Mesenteric fat pad (tissue), 1 donor: ENCODE measurements around the gene GMEB2. TPM values are rescaled to one million over a fixed set of nuclear protein-coding genes. Genes with fewer than 3 reads are reported as not detected.
"Not testable (repeated sequence)": the region's sequence is repeated elsewhere in the genome, so short reads cannot be mapped to it uniquely, and the experiment has no call there.

ENCODE experiments used
- DNase-seq: peaks from one replicate; pipeline ENCODE4 v3.0.0-alpha.2; 2020; ENCODE audit warnings: low spot score
- total RNA-seq: library from RNA; stranded (reverse); fragmentation: NEBNext Ultra II Directional; extraction: Animal tissue kit (Norgen Biotek cat#: 25700); gene quantifications from one replicate; pipeline ENCODE4 v1.2.1, GENCODE V29; 2021
- donor health status: DM: yes; HTN: yes; CAD: no.

GMEB2 gene
- total RNA-seq, 1 donor from 2014 or later = 10.0 TPM

DNA sequence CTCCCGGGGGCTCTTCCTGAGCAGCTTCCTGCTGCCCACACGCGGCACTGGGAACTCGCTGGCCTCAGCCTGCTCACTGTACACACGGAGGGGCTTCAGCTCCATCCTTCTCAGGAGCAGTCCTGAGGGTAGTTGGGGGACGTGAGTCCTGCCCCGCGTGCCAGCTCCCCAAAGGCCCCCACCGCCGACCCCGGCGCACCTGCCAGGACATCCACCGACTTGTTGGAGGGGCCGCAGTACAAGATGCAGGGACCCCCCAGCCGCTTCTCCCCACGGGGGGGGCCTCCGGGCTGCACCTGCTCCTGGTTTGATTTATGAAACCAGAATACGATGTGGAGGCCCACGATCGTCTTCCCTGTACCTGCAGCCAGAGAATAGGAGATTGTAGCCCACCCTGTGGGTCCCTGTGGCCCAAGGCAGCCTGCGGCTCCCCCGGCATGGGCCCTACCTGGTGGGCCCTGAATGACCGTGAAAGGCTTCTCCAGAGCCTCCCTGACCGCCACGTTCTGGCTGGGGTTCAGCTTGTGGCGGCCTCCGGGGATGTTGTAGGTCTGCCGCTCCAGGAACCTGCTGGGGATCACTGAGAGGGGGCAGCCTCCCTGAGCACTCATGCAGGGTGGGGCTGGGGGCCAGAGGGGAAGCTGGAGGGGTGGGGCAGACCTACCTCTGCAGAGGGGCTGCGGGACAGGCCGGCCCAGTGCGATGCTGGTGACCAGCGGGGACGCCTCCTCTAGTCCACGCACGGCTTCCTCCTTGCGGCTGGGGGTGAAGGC is 65.1 kb downstream of the GMEB2 start:
- DNase-seq = no peak

DNA sequence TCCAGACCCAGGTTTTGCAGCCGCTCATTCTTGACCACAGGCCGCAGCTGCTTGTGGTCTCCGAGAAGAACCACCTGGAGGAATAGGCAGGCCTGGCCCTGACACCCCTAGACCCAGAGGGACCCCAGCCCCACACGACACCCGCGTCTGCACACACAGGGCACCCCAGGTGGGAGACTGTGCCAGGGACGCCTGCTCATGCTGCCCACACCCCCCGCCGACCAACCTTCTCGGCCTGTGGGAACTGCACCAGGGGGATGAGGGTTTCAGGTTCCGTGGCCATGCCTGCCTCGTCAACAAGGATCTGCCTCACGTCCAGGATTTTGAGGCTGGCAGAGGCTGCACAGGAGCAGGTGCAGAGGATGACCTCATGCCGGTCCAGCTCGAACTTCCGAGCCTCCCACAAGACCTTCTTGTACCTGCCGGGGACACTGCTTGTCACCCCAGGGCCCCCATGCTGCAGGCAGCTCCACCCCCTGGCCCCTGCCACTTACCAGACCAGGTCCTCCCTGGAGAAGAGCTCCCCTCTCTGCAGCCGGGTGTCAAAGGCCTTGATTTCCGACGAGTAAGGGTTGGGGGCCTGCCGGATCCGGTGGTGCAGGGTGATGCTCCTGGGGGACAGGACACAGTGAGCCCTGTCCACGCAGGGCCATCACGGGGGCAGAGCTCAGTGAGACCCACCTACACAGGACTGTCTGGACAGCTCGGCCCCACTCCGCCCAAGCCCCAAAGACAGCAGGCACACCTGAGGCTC is 65.9 kb downstream of the GMEB2 start:
- DNase-seq = no peak

DNA sequence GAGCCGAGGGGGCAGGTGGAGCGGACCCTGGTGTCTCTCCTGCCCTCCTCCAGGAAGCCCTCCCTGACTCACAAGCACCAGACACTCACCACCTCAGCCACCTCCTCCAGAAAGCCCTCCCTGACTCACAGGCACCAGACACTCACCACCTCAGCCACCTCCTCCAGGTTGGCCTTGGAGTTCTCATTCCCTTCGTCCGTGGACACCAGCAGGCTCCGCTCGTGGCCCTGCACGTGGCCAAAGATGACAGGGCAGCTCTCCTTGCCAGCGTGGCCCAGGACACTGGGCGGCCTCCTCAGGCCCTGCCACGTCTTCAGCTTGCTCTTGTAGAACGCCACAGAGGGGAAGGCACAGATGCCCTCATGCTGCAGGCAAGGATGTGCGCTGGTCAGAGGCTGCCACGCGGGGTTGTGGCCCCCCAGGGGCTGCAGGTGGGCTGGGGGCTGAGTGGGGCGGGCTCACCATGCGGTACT is 66.5 kb downstream of the GMEB2 start:
- no peak for DNase-seq

DNA sequence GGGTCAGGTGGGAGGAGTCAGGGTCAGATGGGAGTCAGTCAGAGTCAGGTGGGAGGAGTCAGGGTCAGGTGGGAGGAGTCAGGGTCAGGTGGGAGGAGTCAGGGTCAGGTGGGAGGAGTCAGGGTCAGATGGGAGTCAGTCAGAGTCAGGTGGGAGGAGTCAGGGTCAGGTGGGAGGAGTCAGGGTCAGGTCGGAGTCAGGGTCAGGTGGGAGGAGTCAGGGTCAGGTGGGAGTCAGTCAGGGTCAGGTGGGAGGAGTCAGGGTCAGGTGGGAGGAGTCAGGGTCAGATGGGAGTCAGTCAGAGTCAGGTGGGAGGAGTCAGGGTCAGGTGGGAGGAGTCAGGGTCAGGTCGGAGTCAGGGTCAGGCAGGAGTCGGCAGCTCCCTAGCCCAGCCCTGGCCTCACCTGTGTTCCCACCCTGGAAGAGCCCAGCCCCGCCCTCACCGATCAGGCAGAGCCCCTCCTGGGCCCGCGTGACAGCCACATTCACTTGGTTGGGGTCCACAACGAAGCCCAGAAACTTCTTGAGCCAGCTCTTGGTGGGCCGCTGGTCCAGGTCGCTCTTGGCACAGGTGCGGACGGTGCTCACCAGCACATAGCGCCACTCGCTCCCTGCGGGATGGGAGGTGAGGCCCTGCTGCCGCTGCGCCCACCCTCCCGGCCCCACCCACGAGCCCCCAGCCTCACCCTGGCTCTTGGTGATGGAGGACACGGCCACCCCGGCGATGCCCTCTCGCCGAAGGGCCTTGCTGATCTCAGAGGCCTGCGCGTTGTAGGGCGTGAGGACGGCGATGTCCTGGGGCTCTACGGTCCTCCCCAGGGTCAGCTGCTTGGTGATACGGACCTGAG is 67.2 kb downstream of the GMEB2 start:
- DNase-seq = not testable (repeated sequence)

DNA sequence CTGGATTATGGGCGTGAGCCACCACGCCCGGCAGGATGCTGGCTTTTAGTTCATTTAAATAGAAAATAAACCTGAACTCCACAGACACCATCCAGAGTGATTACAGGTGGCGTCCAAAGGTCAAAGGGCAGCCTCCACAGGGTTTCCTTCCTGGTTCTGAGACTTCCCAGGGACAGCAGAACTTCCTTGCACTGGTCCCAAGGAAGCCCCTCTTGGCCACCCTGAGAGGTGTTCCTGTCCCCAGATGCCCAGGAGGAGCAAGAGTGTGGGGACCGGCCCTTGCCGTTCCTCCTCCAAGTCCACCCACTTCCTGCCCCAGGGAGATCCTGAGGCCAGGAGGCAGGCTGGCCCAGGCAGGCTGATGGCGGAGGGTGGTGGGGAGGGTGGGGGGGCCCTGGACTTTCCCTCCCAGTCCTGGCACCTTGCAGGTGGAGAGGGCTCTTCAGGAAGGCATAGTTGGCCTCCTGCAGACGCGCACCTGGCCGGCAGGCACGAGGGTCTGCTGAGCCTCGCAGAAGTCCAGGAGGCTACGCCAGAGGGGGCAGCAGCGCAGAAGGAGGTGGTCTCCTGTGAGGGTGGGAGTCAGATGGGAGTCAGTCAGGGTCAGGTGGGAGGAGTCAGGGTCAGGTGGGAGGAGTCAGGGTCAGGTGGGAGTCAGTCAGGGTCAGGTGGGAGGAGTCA is 68.0 kb downstream of the GMEB2 start:
- DNase-seq = no peak

DNA sequence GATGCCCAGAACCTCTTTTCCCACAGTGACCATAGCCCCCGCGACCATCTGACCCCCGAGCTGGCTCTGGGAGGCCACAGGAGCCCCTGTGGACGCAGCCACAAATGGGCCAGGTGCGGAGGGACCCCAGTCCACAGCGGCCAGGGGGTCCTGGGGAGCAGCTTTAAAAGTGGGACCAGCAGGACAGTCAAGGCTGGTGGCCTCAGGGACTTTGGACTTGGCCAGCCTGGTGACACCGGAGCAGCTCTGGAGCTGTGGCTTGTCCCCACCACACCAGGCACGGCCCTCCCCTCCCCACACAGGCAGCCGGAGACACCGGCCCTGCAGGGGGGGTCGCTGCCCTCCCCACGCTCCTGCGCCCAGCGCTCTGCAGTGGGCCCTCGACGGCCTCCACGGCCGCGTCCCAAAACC is 69.4 kb downstream of the GMEB2 start:
- no peak for DNase-seq

DNA sequence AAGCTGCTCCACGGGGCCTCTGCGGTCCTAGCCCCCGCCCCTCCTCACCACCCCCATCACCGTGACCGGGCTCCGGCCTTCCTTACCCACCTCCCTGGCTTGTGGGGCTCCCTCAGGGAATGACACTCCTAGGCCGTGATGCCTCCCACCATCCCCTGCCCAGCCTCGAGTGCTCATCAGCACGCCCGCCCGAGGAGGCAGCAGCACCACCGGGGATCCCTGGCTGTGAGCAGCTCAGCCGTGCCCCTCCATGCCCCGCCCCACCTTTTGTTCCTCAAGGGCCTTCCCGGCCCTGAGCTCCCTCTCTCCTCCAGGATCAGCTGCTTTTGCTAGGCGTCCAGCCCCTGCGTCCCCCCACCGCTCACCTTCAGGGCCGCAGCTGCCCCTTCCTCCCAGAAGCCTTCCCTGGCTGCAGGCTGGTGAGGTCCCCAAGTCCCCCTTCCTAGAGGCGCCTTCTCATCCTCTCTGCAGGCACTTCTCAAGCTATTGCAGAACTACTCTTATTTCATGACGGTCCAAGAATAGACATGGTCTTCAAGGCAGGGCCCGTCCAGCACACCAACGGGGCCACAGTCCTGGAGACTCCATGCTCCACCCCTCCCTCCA is 69.9 kb downstream of the GMEB2 start:
- DNase-seq = no peak

DNA sequence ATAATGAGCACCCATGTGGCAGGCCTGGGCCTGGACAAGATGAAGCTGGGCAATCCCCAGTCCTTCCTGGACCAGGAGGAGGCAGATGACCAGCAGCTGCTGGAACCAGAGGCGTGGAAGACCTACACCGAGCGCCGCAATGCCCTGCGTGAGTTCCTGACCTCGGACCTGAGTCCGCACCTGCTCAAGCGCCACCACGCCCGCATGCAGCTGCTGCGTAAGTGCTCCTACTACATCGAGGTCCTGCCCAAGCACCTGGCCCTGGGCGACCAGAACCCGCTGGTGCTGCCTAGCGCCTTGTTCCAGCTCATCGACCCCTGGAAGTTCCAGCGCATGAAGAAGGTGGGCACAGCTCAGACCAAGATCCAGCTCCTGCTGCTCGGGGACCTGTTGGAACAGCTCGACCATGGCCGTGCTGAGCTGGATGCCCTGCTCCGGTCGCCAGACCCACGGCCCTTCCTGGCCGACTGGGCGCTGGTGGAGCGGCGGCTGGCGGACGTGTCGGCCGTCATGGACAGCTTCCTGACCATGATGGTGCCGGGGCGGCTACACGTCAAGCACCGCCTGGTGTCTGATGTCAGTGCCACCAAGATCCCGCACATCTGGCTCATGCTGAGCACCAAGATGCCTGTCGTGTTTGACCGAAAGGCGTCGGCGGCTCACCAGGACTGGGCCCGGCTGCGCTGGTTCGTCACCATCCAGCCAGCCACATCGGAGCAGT is 71.1 kb downstream of the GMEB2 start:
- no peak for DNase-seq

DNA sequence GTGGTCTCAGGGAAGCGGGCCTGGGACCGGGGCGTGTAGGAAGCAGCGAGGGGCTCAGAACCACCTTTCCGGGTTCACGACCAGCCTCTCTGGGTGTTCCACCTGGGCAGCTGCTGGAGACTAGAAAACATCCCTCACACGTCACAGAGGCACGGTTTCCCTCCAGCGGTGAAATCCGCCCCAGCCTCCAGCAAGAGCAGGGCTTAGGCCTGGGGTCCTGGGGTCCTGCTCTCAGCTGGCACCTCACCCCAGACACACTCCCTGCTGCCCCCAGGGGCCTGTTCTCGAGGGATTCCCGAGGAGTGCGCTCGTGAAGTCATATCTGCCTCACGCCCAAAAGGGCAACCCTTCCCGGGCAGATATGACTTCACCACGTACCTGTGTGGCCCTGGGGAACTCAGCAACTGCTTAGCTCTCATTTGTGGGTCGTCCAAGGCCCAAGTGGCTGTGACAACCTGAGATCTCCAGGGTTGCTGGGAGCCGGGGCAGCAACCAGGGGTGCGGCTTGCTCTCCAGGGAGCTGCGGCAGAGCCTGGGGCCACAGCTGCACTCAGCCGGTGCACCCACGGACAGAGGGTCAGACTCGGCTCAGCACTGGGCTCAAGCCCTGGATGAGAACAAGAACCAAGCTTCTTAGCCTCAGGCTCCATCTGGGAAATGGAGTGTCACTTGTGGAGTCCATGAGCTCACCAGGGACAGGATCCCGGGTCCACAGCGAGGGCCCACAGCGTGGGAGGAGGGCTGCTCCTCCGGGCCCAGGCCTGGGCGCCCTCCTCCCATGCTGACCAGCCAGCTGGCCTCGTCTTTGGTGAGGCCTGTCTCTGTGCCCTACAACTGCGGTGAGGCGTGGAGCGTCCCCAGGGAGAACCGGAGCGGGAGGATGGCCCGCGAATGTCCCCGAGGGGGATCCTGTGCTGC is 72.3 kb downstream of the GMEB2 start:
- DNase-seq = no peak

DNA sequence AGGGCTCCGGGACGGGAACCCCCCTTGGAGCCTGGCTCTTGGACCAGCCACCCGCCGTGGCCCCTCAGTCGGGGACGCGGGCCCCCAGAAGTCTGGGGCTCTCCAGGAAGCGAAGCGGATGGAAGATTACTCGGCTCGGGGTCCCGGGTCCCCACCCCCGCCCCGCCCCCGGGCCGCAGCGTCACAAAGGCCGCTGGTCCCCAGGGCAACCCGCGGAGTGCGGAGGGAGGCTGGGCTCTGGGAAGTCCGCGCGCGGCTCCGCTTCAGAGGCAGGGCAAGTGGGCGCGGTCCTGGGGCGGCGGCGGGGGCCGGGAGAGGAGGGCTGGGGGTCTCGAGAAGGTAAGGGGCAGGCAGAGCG is 73.0 kb downstream of the GMEB2 start, which contains the start of gene FNDC11:
Gene FNDC11, plus strand, starts transcription at position 227 of the 358 bp plus-strand sequence. CDS start 1,505 bp downstream, outside the sequence.
- DNase-seq = no peak

DNA sequence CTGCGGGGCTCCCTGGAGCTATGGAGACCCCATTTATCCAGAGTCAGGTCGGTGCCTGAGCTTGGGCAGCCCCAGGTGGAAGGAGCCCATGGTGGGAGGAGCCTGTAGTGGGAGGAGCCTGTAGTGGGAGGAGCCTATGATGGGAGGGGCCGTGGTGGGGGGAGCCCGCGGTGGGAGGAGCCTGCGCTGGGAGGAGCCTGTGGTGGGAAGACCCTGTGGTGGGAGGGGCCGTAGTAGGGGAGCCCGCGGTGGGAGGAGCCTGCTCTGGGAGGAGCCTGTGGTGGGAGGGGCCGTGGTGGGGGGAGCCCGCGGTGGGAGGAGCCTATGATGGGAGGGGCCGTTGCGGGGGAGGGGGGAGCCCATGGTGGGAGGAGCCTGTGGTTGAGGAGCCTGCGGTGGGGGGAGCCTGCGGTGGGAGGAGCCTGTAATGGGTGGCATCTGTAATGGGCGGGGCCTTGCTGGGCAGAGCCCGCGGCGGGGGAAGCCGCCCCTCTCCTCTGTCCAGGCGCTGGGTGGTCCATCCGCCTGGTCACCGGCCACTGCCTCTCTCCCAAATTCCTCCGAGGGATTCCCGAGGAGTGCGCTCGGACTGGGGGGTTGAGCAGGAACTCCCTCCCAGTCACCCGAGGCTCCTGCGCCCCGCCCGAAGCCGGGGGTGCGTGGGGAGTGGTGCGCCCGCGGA is 73.5 kb downstream of the GMEB2 start:
- no peak for DNase-seq

DNA sequence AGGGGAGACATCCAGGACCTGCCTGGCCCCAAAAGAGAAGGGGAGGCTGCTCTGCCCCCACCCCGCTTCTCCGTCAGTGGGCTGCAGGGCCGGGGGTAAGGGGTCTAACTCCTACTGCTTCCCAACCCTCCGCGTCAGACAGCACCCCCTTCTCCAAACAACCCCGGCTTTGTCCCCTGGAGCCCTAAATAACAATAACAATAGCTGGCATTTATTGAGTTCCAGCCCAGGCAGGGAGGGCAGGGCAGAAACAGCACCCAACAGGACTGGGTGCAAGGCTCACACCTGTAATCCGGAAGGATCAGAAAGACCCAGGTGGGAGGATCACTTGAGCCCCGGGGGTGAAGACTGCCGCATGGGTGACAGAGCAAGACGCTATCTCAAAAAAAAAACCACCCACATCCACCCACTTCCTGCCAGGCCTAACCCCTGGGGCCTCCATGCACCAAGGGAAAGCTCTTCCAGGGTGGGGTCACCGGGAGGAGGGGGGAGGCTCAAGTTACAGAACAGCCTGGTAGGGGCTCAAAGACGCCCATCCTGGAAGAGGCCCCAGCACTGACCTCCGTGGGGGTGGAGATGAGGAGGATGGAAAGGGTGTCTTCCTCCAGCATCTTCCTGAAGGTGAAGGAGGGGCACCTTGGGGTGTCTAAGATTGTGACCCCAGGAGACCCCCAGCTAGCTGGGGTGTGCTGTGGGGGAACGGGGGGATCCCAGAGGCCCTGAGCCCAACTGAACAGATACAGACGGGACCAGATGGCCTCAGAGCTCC is 74.2 kb downstream of the GMEB2 start:
- no peak for DNase-seq

DNA sequence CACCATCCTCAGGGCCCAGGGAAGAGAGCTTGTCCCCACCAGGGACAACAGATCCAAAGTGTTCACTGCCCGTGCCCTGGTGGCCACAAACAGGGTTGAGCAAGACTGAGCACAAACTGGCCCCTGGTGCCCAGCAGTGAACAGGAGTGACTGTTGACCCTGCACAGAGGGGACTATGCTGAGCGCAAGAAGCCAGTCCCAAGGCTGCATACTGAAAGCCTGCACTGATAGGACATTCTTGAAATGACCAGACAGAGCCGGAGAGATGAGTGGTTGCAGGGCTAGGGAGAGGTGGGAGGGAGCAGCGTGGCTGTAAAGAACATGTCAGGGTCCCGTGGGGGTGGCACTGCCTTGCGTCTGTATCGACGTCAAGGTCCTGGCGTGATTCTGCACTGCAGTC is 75.8 kb downstream of the GMEB2 start:
- no peak for DNase-seq

DNA sequence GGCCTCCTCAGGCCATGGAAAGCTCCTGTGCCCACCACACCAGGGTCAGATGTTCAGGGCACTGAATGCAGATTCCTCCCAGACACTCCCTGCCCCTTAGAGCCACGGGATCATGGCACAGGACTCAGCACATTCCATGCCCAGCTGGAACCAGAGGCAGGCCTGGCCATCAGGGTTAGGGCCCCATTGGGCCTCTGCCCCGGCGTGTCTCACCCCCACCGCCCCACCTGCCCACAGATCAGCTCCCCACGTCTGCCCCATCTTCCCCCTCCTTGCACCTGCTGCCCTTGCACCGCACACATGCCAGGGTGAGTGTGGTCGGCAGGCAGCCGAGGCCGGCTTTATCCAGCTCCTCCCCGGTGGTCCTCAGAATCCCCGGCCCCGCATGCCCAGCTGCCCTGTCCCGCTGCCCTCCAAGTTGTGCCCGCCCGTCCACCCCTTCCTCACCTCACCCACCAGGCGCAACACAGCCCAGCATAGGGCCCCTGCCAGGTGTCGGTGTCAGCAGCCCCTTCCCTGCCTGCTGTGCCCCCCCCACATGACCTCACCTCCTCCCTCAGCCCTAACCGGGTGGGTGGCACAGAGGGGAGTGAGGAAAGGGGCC is 77.1 kb downstream of the GMEB2 start:
- DNase-seq = no peak

DNA sequence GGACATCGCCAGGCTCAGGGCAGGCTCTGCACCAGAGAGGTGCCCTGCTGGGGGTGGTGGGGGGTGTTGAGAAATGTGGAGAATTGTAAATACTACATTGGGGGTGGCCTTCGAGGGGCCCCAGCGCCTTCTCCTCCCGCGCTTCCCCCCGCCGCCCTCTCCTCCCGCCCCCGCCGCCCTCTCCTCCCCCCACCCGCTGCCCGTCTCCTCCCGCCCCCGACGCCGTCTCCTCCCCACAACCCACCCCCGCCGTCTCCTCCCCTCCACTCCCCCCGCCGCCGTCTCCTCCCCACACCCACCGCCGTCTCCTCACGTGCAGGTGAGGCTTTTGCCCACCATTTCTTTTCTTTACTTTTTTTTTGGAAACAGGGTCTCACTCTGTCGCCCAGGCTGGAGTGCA is 77.9 kb downstream of the GMEB2 start:
- no peak for DNase-seq

DNA sequence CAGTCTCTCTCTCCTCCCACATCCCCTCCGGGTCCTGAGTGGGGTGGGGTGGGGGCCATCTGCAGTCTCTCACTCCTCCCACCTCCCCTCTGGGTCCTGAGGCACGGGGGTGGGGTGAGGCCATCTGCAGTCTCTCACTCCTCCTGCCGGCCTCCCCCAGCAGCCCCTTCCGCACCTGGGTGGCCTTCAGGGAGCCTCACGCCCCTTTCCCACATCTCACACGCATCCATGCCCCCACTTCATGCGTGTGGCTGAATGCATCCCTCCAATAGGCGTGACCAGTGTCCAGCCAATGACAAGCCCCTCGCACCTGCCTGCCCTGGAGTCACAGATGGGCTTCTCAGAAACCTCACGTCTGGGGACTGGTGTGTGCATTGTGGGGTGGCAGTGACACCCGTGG is 78.4 kb downstream of the GMEB2 start:
- DNase-seq = no peak
